Measurements from ENCODE around the gene SLC1A2.

SLC1A2 gene

DNA sequence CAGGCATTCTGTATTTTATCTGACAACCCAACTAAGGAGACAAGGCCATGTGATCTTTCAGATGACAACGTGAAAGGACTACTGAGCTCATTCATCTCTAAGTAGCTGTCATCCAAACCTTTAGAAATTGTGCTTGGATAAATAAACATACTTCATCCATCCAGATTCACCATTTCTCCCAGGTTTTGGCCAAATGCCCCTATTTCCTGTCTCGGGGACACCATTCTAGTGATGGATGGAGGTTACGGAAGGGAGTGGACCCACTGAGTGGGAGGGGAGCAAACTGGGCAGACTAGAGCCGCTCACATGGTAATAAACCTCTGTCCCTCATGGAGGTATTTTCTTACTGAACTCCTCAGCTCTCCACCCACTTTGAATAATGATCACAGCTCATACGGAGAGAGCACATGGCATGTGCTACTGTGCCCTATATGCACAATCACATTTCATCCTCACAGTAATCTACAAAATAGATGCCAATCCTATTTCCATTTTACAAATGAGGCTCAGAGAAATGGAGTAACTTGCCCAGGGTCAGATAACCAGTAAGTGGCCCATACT is 114.4 kb downstream of the SLC1A2 start:
- no peak overlapping the region for H2BK12ac ChIP-seq (ENCODE audit: low read length)

DNA sequence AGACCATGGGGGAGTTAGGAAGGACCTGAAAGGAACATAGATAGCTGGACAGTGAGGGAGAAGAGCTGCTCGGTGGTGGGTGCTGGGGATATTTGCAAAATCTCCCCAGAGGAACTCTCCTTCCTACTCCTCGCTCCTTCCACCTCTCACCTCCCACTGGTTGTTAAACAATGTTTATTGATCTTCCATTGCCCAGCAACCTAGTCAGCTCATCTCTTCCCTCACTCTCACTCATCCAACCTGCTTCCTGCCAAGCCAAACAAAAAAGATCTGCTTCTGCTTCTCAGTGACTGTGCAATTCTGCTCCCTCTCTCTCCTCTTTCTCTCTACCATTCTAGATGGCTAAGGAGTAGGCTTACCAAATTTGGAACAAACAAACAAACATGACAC is 115.0 kb downstream of the SLC1A2 start:
- no peak overlapping the region for H2AK5ac ChIP-seq (ENCODE audit: low read depth, low read length)
- H3K4me1 ChIP-seq (ENCODE audit: control insufficient read depth in 2 of 2, insufficient read depth in 1 of 2, low read depth in 1 of 2, low read length in 2 of 2) = no peaks in the 10 kb centered on the region
- no peak overlapping the region for H3K27ac ChIP-seq (replicated peaks; ENCODE audit: low read length)
- no peak overlapping the region for H2BK12ac ChIP-seq (ENCODE audit: low read length)
- H3K27me3 ChIP-seq (ENCODE audit: control insufficient read depth in 3 of 3, insufficient read depth in 3 of 3, low read depth in 1 of 3, low read length in 3 of 3) = no peaks in the 10 kb centered on the region
- no peaks in the 10 kb centered on the region for H3K36me3 ChIP-seq (replicated peaks in 1 of 2; ENCODE audit: control insufficient read depth in 2 of 2, insufficient read depth in 2 of 2, low read length in 2 of 2)
- no peak overlapping the region for H3K4me2 ChIP-seq (ENCODE audit: insufficient read depth, low read length, poor library complexity, severe bottlenecking)
- no peaks in the 10 kb centered on the region for H3K79me1 ChIP-seq (ENCODE audit: low read depth, low read length)
- no peak overlapping the region for H2BK5ac ChIP-seq (ENCODE audit: low read length)
- no CpG with 5 or more reads among the region's 2 CpGs for WGBS, 2 donors (ENCODE audit: extremely low coverage in 2 of 2, insufficient read length in 2 of 2, insufficient replicate concordance in 1 of 2)
- no peak overlapping the region for H3K4ac ChIP-seq (ENCODE audit: low read length)
- no peak overlapping the region for H2BK120ac ChIP-seq (ENCODE audit: low read depth, low read length)
- no peak overlapping the region for H3K14ac ChIP-seq (ENCODE audit: low read length)
- H3K23ac ChIP-seq (ENCODE audit: low read depth, low read length, poor library complexity) = no peak overlapping the region
- H2AFZ ChIP-seq (ENCODE audit: low read length) = no peak overlapping the region
- H3K4me3 ChIP-seq (ENCODE audit: low read length in 2 of 2) = no peak overlapping the region
- no peak overlapping the region for H4K8ac ChIP-seq (ENCODE audit: low read depth, low read length)
- H3K18ac ChIP-seq (ENCODE audit: low read length) = no peak overlapping the region
- no peak overlapping the region for H4K91ac ChIP-seq (ENCODE audit: low read depth, low read length, poor library complexity)
- no peak overlapping the region for H2BK15ac ChIP-seq (ENCODE audit: low read length)
- H3K9me3 ChIP-seq (replicated peaks in 1 of 2; ENCODE audit: control insufficient read depth in 2 of 2, insufficient read depth in 1 of 2, low read depth in 1 of 2, low read length in 2 of 2) = no peaks in the 10 kb centered on the region
- H3K9ac ChIP-seq (ENCODE audit: low read depth, low read length, poor library complexity) = no peak overlapping the region
- no peak for DNase-seq (ENCODE audit: low spot score)

More for the DNA sequence above, 114.4 kb downstream of the SLC1A2 start:
- Histone ChIP-seq H3K23ac (ENCODE audit: low read depth, low read length, poor library complexity) (no peak overlapping the region), H3K9me3 (replicated peaks in 1 of 2; ENCODE audit: control insufficient read depth in 2 of 2, insufficient read depth in 1 of 2, low read depth in 1 of 2, low read length in 2 of 2) (no peaks in the 10 kb centered on the region), H2BK15ac (ENCODE audit: low read length) (no peak overlapping the region), H2AFZ (ENCODE audit: low read length) (no peak overlapping the region), H3K79me1 (ENCODE audit: low read depth, low read length) (no peaks in the 10 kb centered on the region), H2BK120ac (ENCODE audit: low read depth, low read length) (no peak overlapping the region), H3K36me3 (replicated peaks in 1 of 2; ENCODE audit: control insufficient read depth in 2 of 2, insufficient read depth in 2 of 2, low read length in 2 of 2) (no peaks in the 10 kb centered on the region), H3K27ac (replicated peaks; ENCODE audit: low read length) (no peak overlapping the region), H3K14ac (ENCODE audit: low read length) (no peak overlapping the region), H3K18ac (ENCODE audit: low read length) (no peak overlapping the region), H2AK5ac (ENCODE audit: low read depth, low read length) (no peak overlapping the region), H3K4me3 (ENCODE audit: low read length in 2 of 2) (no peak overlapping the region), H3K9ac (ENCODE audit: low read depth, low read length, poor library complexity) (no peak overlapping the region), H3K27me3 (ENCODE audit: control insufficient read depth in 3 of 3, insufficient read depth in 3 of 3, low read depth in 1 of 3, low read length in 3 of 3) (no peaks in the 10 kb centered on the region), H4K91ac (ENCODE audit: low read depth, low read length, poor library complexity) (no peak overlapping the region), H3K4ac (ENCODE audit: low read length) (no peak overlapping the region), H4K8ac (ENCODE audit: low read depth, low read length) (no peak overlapping the region), H3K4me1 (ENCODE audit: control insufficient read depth in 2 of 2, insufficient read depth in 1 of 2, low read depth in 1 of 2, low read length in 2 of 2) (no peaks in the 10 kb centered on the region), H3K4me2 (ENCODE audit: insufficient read depth, low read length, poor library complexity, severe bottlenecking) (no peak overlapping the region), H2BK5ac (ENCODE audit: low read length) (no peak overlapping the region)
- no CpG with 5 or more reads among the region's 5 CpGs for WGBS, 2 donors (ENCODE audit: extremely low coverage in 2 of 2, insufficient read length in 2 of 2, insufficient replicate concordance in 1 of 2)
- DNase-seq (ENCODE audit: low spot score) = no peak

DNA sequence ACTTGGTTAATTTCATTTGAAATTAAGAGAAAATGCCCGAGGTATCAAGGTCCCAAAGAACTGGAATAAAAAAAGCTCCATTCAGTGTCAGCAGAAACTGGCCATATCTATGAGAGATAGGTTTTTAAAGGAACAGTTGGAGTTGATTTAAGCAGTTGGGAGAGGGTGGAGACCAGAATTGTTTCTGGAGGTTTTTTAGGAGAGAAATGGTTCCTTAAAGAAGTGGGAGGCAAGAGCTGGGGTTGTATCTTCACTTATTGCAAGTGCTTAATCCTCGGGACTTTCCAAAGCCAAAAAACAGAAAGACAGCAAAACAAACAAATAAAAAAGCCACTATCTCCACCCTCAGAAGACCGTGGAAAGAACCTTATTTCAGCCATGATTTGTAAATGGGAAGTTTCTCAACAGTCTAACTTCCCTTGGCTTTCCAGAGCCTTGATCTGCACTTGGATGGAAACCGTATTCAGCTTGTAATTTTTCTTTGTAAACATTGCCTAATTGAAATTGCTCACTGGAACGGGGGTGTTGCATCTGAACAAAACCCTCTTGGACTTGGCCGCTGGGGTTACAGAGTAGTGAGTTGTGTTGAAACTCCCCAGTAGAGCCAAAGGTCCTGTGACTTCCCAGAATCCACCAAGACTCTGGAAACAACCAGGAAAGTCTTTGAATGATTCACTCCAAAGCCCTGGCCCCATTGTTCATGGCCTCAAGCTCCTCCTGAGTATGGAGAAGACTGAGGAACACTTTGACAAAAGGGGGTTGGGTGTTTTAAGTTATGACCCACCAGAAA is 115.6 kb downstream of the SLC1A2 start:
- Histone ChIP-seq H2BK120ac (ENCODE audit: low read depth, low read length) (no peak overlapping the region), H2BK12ac (ENCODE audit: low read length) (no peak overlapping the region), H3K9ac (ENCODE audit: low read depth, low read length, poor library complexity) (no peak overlapping the region), H3K14ac (ENCODE audit: low read length) (no peak overlapping the region), H3K4me3 (ENCODE audit: low read length in 2 of 2) (no peak overlapping the region), H3K23ac (ENCODE audit: low read depth, low read length, poor library complexity) (no peak overlapping the region), H2BK15ac (ENCODE audit: low read length) (no peak overlapping the region), H3K27ac (replicated peaks; ENCODE audit: low read length) (no peak overlapping the region), H3K4ac (ENCODE audit: low read length) (no peak overlapping the region), H3K9me3 (replicated peaks in 1 of 2; ENCODE audit: control insufficient read depth in 2 of 2, insufficient read depth in 1 of 2, low read depth in 1 of 2, low read length in 2 of 2) (no peaks in the 10 kb centered on the region), H3K36me3 (replicated peaks in 1 of 2; ENCODE audit: control insufficient read depth in 2 of 2, insufficient read depth in 2 of 2, low read length in 2 of 2) (no peaks in the 10 kb centered on the region), H2BK5ac (ENCODE audit: low read length) (no peak overlapping the region), H2AK5ac (ENCODE audit: low read depth, low read length) (no peak overlapping the region), H3K4me2 (ENCODE audit: insufficient read depth, low read length, poor library complexity, severe bottlenecking) (no peak overlapping the region), H3K79me1 (ENCODE audit: low read depth, low read length) (no peaks in the 10 kb centered on the region), H3K18ac (ENCODE audit: low read length) (no peak overlapping the region), H3K27me3 (ENCODE audit: control insufficient read depth in 3 of 3, insufficient read depth in 3 of 3, low read depth in 1 of 3, low read length in 3 of 3) (no peaks in the 10 kb centered on the region), H4K8ac (ENCODE audit: low read depth, low read length) (no peak overlapping the region), H2AFZ (ENCODE audit: low read length) (no peak overlapping the region), H3K4me1 (ENCODE audit: control insufficient read depth in 2 of 2, insufficient read depth in 1 of 2, low read depth in 1 of 2, low read length in 2 of 2) (no peaks in the 10 kb centered on the region), H4K91ac (ENCODE audit: low read depth, low read length, poor library complexity) (no peak overlapping the region)
- WGBS, 2 donors (ENCODE audit: extremely low coverage in 2 of 2, insufficient read length in 2 of 2, insufficient replicate concordance in 1 of 2) = no CpG with 5 or more reads among the region's 6 CpGs
- DNase-seq (ENCODE audit: low spot score) = no peak

DNA sequence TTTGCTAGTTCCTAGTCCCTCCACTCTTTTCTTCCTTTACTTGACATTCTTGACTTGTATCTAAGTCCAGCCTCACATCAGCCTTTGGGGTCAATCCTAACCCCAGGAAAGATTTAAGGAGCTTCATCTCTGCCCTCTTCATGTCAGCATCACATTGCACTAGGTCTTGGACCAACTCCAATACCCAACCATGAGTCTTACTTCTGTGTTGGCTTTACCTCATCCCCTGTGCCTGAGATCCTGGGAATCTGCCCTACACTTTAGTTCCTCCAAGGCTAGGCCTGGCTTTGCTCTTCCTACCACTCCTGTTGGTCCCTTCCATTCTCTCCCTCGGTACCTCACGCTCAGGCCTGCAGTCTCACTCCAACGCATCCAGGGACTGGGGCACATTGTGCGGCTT is 117.0 kb downstream of the SLC1A2 start:
- no CpG with 5 or more reads among the region's 4 CpGs for WGBS, 2 donors (ENCODE audit: extremely low coverage in 2 of 2, insufficient read length in 2 of 2, insufficient replicate concordance in 1 of 2)

More for the DNA sequence above, 117.0 kb downstream of the SLC1A2 start:
- Histone ChIP-seq H3K79me1 (ENCODE audit: low read depth, low read length) (no peaks in the 10 kb centered on the region), H2BK5ac (ENCODE audit: low read length) (no peak overlapping the region), H3K4me3 (ENCODE audit: low read length in 2 of 2) (no peak overlapping the region), H3K23ac (ENCODE audit: low read depth, low read length, poor library complexity) (no peak overlapping the region), H4K8ac (ENCODE audit: low read depth, low read length) (no peak overlapping the region), H2BK12ac (ENCODE audit: low read length) (no peak overlapping the region), H2AFZ (ENCODE audit: low read length) (no peak overlapping the region), H3K18ac (ENCODE audit: low read length) (no peak overlapping the region), H2AK5ac (ENCODE audit: low read depth, low read length) (no peak overlapping the region), H3K36me3 (replicated peaks in 1 of 2; ENCODE audit: control insufficient read depth in 2 of 2, insufficient read depth in 2 of 2, low read length in 2 of 2) (no peaks in the 10 kb centered on the region), H3K9ac (ENCODE audit: low read depth, low read length, poor library complexity) (no peak overlapping the region), H3K4me2 (ENCODE audit: insufficient read depth, low read length, poor library complexity, severe bottlenecking) (no peak overlapping the region), H3K4ac (ENCODE audit: low read length) (no peak overlapping the region), H3K27me3 (ENCODE audit: control insufficient read depth in 3 of 3, insufficient read depth in 3 of 3, low read depth in 1 of 3, low read length in 3 of 3) (no peaks in the 10 kb centered on the region), H3K27ac (replicated peaks; ENCODE audit: low read length) (no peak overlapping the region), H3K9me3 (replicated peaks in 1 of 2; ENCODE audit: control insufficient read depth in 2 of 2, insufficient read depth in 1 of 2, low read depth in 1 of 2, low read length in 2 of 2) (no peaks in the 10 kb centered on the region), H2BK120ac (ENCODE audit: low read depth, low read length) (no peak overlapping the region), H2BK15ac (ENCODE audit: low read length) (no peak overlapping the region), H3K4me1 (ENCODE audit: control insufficient read depth in 2 of 2, insufficient read depth in 1 of 2, low read depth in 1 of 2, low read length in 2 of 2) (no peaks in the 10 kb centered on the region), H3K14ac (ENCODE audit: low read length) (no peak overlapping the region), H4K91ac (ENCODE audit: low read depth, low read length, poor library complexity) (no peak overlapping the region)
- no peak for DNase-seq (ENCODE audit: low spot score)
